GM12878 (cell line): Measurements from ENCODE around the gene HPSE. TPM values are rescaled to one million over a fixed set of nuclear protein-coding genes. Genes with fewer than 3 reads are reported as not detected.

ENCODE experiments used
- BACH1 ChIP-seq: fragments of 450-650 bp; IDR thresholded peaks from 2 replicates; pipeline ENCODE4 v1.6.1; 2017; ENCODE audit warnings: mild to moderate bottlenecking, borderline replicate concordance
- BHLHE40 ChIP-seq, 2 experiments: fragments of 450-650 bp in 1 of 2; IDR thresholded peaks; 2 replicates each; pipeline ENCODE4 v1.6.1; 2011 to 2017; ENCODE audit warnings: low read depth in 2 of 2, borderline replicate concordance in 1 of 2, improper control_type of control experiment in 1 of 2, low read length in 1 of 2, mild to moderate bottlenecking in 1 of 2
- BRCA1 ChIP-seq: IDR thresholded peaks from 2 replicates; pipeline ENCODE4 v1.6.1; 2011; ENCODE audit warnings: low read depth, low read length, improper control_type of control experiment
- CBX3 ChIP-seq: fragments of 200-600 bp; sonication (generic); IDR thresholded peaks from 2 replicates; pipeline ENCODE4 v1.6.1; 2016; ENCODE audit warnings: low read depth, borderline replicate concordance
- CREB1 ChIP-seq: IDR thresholded peaks from 2 replicates; pipeline ENCODE4 v1.6.1; 2012; ENCODE audit warnings: low read depth, mild to moderate bottlenecking, inconsistent platforms
- CREM ChIP-seq: IDR thresholded peaks from 2 replicates; pipeline ENCODE4 v1.6.1; 2014; ENCODE audit warnings: antibody characterized with exemption, low read depth
- EZH2 ChIP-seq: IDR thresholded peaks from 2 replicates; pipeline ENCODE4 v1.6.1; 2012; ENCODE audit warnings: low read depth, mild to moderate bottlenecking, control low read depth, inconsistent platforms, low read length, borderline replicate concordance; ENCODE audit not compliant: control insufficient read depth
- FOXM1 ChIP-seq: IDR thresholded peaks from 2 replicates; pipeline ENCODE4 v1.6.1; 2012; ENCODE audit warnings: low read depth, mild to moderate bottlenecking, inconsistent platforms, low read length, moderate library complexity
- GATAD2B ChIP-seq: fragments of 450-650 bp; conservative IDR thresholded peaks from 2 replicates; pipeline ENCODE4 v1.6.1; 2017; ENCODE audit warnings: low read depth, mild to moderate bottlenecking, moderate library complexity
- KAT2A ChIP-seq: conservative IDR thresholded peaks from 2 replicates; pipeline ENCODE4 v1.6.1; 2011; ENCODE audit warnings: low read depth, low read length; ENCODE audit not compliant: control insufficient read depth
- NBN ChIP-seq: fragments of 450-650 bp; IDR thresholded peaks from 2 replicates; pipeline ENCODE4 v1.6.1; 2016
- NFIC ChIP-seq: IDR thresholded peaks from 2 replicates; pipeline ENCODE4 v1.6.1; 2012; ENCODE audit warnings: low read depth, mild to moderate bottlenecking, inconsistent platforms, low read length, moderate library complexity
- PAX8 ChIP-seq: fragments of 450-650 bp; IDR thresholded peaks from 2 replicates; pipeline ENCODE4 v1.6.1; 2017; ENCODE audit warnings: mild to moderate bottlenecking, moderate library complexity
- POLR2AphosphoS2 ChIP-seq: IDR thresholded peaks from 2 replicates; pipeline ENCODE4 v1.6.1; 2011; ENCODE audit warnings: low read depth, mild to moderate bottlenecking, low read length, improper control_type of control experiment, moderate library complexity
- SIX5 ChIP-seq: IDR thresholded peaks from 2 replicates; pipeline ENCODE4 v1.6.1; 2011; ENCODE audit warnings: mild to moderate bottlenecking, low read depth, low read length, moderate library complexity; ENCODE audit not compliant: severe bottlenecking
- SKIL ChIP-seq: fragments of 450-650 bp; IDR thresholded peaks from 2 replicates; pipeline ENCODE4 v1.6.1; 2017; ENCODE audit warnings: mild to moderate bottlenecking, low read depth, inconsistent platforms; ENCODE audit not compliant: poor library complexity, severe bottlenecking
- SMC3 ChIP-seq: IDR thresholded peaks from 2 replicates; pipeline ENCODE4 v1.6.1; 2011; ENCODE audit warnings: low read length, improper control_type of control experiment, borderline replicate concordance
- SP1 ChIP-seq: IDR thresholded peaks from one replicate; pipeline ENCODE4 v1.6.1; 2011; ENCODE audit warnings: low read depth, low read length
- SREBF1 ChIP-seq: IDR thresholded peaks from 2 replicates; pipeline ENCODE4 v1.6.1; 2012; ENCODE audit warnings: mild to moderate bottlenecking, low read length
- SREBF2 ChIP-seq: IDR thresholded peaks from 2 replicates; pipeline ENCODE4 v1.6.1; 2012; ENCODE audit warnings: mild to moderate bottlenecking, low read length
- STAT1 ChIP-seq: fragments of 450-650 bp; conservative IDR thresholded peaks from 2 replicates; pipeline ENCODE4 v1.6.1; 2014; ENCODE audit warnings: antibody characterized with exemption, mild to moderate bottlenecking
- YBX1 ChIP-seq: fragments of 450-650 bp; IDR thresholded peaks from 2 replicates; pipeline ENCODE4 v1.6.1; 2016; ENCODE audit warnings: antibody characterized with exemption
- ZNF274 ChIP-seq: IDR thresholded peaks from one replicate; pipeline ENCODE4 v1.8.0; 2011; ENCODE audit not compliant: insufficient read length, insufficient read depth
- ZNF687 ChIP-seq: fragments of 450-650 bp; IDR thresholded peaks from 2 replicates; pipeline ENCODE4 v1.6.1; 2017; ENCODE audit warnings: mild to moderate bottlenecking, moderate library complexity
- ZZZ3 ChIP-seq: IDR thresholded peaks from 2 replicates; pipeline ENCODE4 v1.6.1; 2011; ENCODE audit warnings: low read depth; ENCODE audit not compliant: control insufficient read depth, insufficient read length
- polyA plus RNA-seq, 11 experiments: library from polyadenylated mRNA; depleted of rRNA in 4 of 11; unstranded in 6 of 11; stranded (reverse) in 5 of 11; fragments of >200 nt; fragmentation: Nextera tagmentation in 4 of 11; fragmentation: Illumina TruSeq in 1 of 11; extraction: Ambion mirVana in 4 of 11; extraction: Trizol in 1 of 11; gene quantifications; 1 replicate in 1 of 11; 2 replicates in 10 of 11; pipeline versions ENCODE4 v1.2.1 to v1.2.3, GENCODE V29; 2011 to 2016; ENCODE audit warnings: inconsistent platforms in 2 of 11, missing spikeins in 2 of 11, low read depth in 1 of 11
- total RNA-seq, 4 experiments: library from RNA; depleted of rRNA in 3 of 4; stranded (reverse); fragments of >200 nt in 3 of 4; fragmentation: Illumina TruSeq in 1 of 4; extraction: Trizol in 1 of 4; gene quantifications; 2 replicates each; pipeline versions ENCODE4 v1.2.1 to v1.2.3, GENCODE V29; 2013 to 2021

Gene HPSE
- total and polyA plus RNA-seq, 10 of the 15 experiments (the other 5 are each of a cell fraction or from before 2014, with no cell fraction given) = 0.16 to 0.89 (median 0.58) TPM

- peak; percentile 80 for TF ChIP-seq SKIL
- TF ChIP-seq SP1 = no peak
- no peak for TF ChIP-seq EZH2
- TF ChIP-seq BHLHE40 (IDR thresholded peaks at IDR 0.05; ENCODE audit: borderline replicate concordance in 1 of 2, low read depth in 2 of 2, low read length in 1 of 2) = peak; percentile 29 to 42; a peak in 2 of 4 replicates
- no peak for TF ChIP-seq ZNF274
- TF ChIP-seq CBX3 = no peak
- TF ChIP-seq FOXM1 = peak; percentile 53; the same call in 1 of the 2 replicates
- no peak for TF ChIP-seq POLR2AphosphoS2
- no peak for TF ChIP-seq ZZZ3
- no peak for TF ChIP-seq SMC3
- no peak for TF ChIP-seq SREBF1
- TF ChIP-seq BRCA1 = no peak
- 0 out of 2 replicates have a peak, but pooled peaks have one; percentile 9 for TF ChIP-seq CREB1
- TF ChIP-seq NFIC = peak; percentile 77
- no peak for TF ChIP-seq STAT1
- no peak for TF ChIP-seq SIX5
- TF ChIP-seq PAX8 = no peak
- no peak for TF ChIP-seq YBX1
- TF ChIP-seq BACH1 = no peak
- TF ChIP-seq CREM = peak; percentile 53; the same call in 1 of the 2 replicates
- TF ChIP-seq KAT2A = no peak
- no peak for TF ChIP-seq ZNF687
- peak; percentile 70; the same call in 1 of the 2 replicates for TF ChIP-seq NBN
- 0 out of 2 replicates have a peak, but pooled peaks have one; percentile 65 for TF ChIP-seq GATAD2B
- TF ChIP-seq SREBF2 = no peak
Observed at GRCh38 chr4:83276299-83277040, 58.2 kb downstream of the HPSE start (continued).
